GM19025 (cell line): ENCODE data around the gene ANO2.

Source experiments
- ATAC-seq: cut with Tn5 transposase; IDR thresholded peaks from one replicate; pipeline ENCODE4 v1.9.1; 2021; ENCODE audit warnings: mild to moderate bottlenecking, low read depth, moderate library complexity; ENCODE audit not compliant: unreplicated experiment

The ANO2 gene

GRCh38 chr12:5593998-5594397, 351.1 kb downstream of the ANO2 start:
- ATAC-seq: no peak

- no peak for ATAC-seq
These were observed 352.0 kb downstream of the ANO2 start for GRCh38 chr12:5593086-5593485.

- ATAC-seq: no peak
These were observed 352.7 kb downstream of the ANO2 start for GRCh38 chr12:5592310-5592709.

- no peak for ATAC-seq
These were observed 354.7 kb downstream of the ANO2 start for GRCh38 chr12:5590316-5590715.

GRCh38 chr12:5589054-5589453, 356.0 kb downstream of the ANO2 start:
- ATAC-seq: no peak

GRCh38 chr12:5588591-5588990, 356.5 kb downstream of the ANO2 start:
- ATAC-seq: no peak

- no peak for ATAC-seq
These were observed 356.9 kb downstream of the ANO2 start for GRCh38 chr12:5588176-5588575.

GRCh38 chr12:5587711-5588121, 357.3 kb downstream of the ANO2 start:
- no peak for ATAC-seq

- no peak for ATAC-seq
These were observed 358.9 kb downstream of the ANO2 start for GRCh38 chr12:5586201-5586600.

- no peak for ATAC-seq
These were observed 359.9 kb downstream of the ANO2 start for GRCh38 chr12:5585178-5585577.

GRCh38 chr12:5584412-5585175, 360.5 kb downstream of the ANO2 start:
- no peak for ATAC-seq

GRCh38 chr12:5582541-5582940, 362.5 kb downstream of the ANO2 start:
- no peak for ATAC-seq

GRCh38 chr12:5582018-5582417, 363.0 kb downstream of the ANO2 start:
- no peak for ATAC-seq

GRCh38 chr12:5581616-5582015, 363.4 kb downstream of the ANO2 start:
- no peak for ATAC-seq

- no peak for ATAC-seq
These were observed 364.0 kb downstream of the ANO2 start for GRCh38 chr12:5581019-5581418.

GRCh38 chr12:5578775-5579174, 366.3 kb downstream of the ANO2 start:
- ATAC-seq: no peak

GRCh38 chr12:5577741-5578140, 367.3 kb downstream of the ANO2 start:
- ATAC-seq: no peak

GRCh38 chr12:5577211-5577612, 367.8 kb downstream of the ANO2 start:
- no peak for ATAC-seq

- ATAC-seq: no peak
These were observed 369.1 kb downstream of the ANO2 start for GRCh38 chr12:5575987-5576386.

GRCh38 chr12:5575232-5575631, 369.8 kb downstream of the ANO2 start:
- ATAC-seq: no peak

GRCh38 chr12:5573390-5573789, 371.7 kb downstream of the ANO2 start:
- ATAC-seq: no peak

GRCh38 chr12:5571115-5571514, 373.9 kb downstream of the ANO2 start:
- no peak for ATAC-seq

GRCh38 chr12:5570416-5570815, 374.6 kb downstream of the ANO2 start:
- ATAC-seq: no peak
